AG10803 (cell line): ENCODE data around the gene MCM9.
A peak's percentile ranks its signal among the peaks of the same experiment; 100 is the strongest.

Experiments
- DNase-seq: peaks from one replicate; pipeline ENCODE4 v3.0.0; 2010; ENCODE audit warnings: low read depth
- H3K4me3 ChIP-seq: 2 replicates; pipeline ENCODE4 v1.5.1; 2011; ENCODE audit warnings: mild to moderate bottlenecking, low read length, control low read depth
- CTCF ChIP-seq: conservative IDR thresholded peaks from 2 replicates; pipeline ENCODE4 v1.5.1; 2011; ENCODE audit warnings: mild to moderate bottlenecking, low read length, control low read depth, inconsistent platforms

MCM9 gene

GRCh38 chr6:118825661-118826060, 109.3 kb downstream of the MCM9 start:
- H3K4me3 ChIP-seq, result no peak overlapping the region
- TF ChIP-seq CTCF, result no peak
- no peak for DNase-seq

GRCh38 chr6:118815495-118815894, 119.5 kb downstream of the MCM9 start:
- no peak for DNase-seq
- no peak for TF ChIP-seq CTCF
- no peak overlapping the region for H3K4me3 ChIP-seq

- no peak overlapping the region for H3K4me3 ChIP-seq
- TF ChIP-seq CTCF, result no peak
- peak; percentile 32 for DNase-seq
These were observed 121.2 kb downstream of the MCM9 start for GRCh38 chr6:118813775-118814174.

GRCh38 chr6:118812970-118813369, 122.0 kb downstream of the MCM9 start:
- DNase-seq, result peak; percentile 6
- H3K4me3 ChIP-seq, result no peak overlapping the region

GRCh38 chr6:118810420-118811027, 124.4 kb downstream of the MCM9 start:
- no peak overlapping the region for H3K4me3 ChIP-seq
- no peak for DNase-seq
- no peak for TF ChIP-seq CTCF

More at GRCh38 chr6:118812970-118813369, 122.0 kb downstream of the MCM9 start:
- no peak for TF ChIP-seq CTCF

GRCh38 chr6:118808793-118809638, 125.9 kb downstream of the MCM9 start:
- no peak for DNase-seq
- H3K4me3 ChIP-seq, result no peak overlapping the region
- no peak for TF ChIP-seq CTCF

GRCh38 chr6:118804091-118804490, 130.9 kb downstream of the MCM9 start:
- TF ChIP-seq CTCF, result no peak
- peak; percentile 6 for DNase-seq

More at GRCh38 chr6:118804091-118804490, 130.9 kb downstream of the MCM9 start:
- no peak overlapping the region for H3K4me3 ChIP-seq
